HG03196 (cell line): Measurements from ENCODE around the gene LAMB2.

Experiments
- ATAC-seq: cut with Tn5 transposase; IDR thresholded peaks from one replicate; pipeline ENCODE4 v1.9.1; 2021; ENCODE audit not compliant: unreplicated experiment

LAMB2 gene

DNA sequence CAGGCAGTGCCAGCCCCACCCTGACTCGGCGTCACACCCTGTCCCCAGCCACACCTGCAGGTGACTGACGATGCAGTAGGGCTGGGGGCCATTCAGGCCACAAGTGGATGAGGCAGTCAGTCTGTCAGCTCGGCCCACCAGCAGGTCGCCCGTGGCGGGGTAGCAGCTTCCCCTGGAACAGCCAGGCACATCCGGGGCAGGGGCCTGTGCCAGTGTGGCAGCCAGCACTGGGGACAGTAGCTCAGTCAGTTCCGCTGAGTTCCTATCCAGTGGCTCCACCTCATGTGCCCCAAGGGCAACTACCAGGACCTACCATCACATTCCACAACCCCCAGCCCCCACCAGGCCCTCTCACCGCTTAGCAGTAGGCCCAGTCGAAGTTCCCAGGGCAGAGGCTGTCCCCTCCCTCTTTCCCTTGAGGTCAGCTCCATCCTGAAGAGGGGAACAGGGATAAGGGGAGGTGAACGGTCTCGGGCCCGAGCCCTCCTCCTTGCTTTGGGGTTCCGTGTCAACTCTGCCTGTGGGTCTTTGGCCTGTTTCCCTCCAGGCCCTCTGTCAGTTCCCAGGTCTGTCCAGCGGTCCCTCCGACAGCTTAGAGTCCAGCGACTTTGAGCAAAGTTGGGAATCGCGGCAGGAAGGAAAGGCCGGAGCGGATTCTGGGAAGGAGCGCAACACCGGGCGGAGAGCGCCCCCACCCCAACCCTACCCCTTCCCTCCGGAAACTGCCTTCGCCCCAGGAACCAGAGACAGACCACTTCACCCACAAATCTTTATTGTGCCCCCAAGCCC is at the start of gene LAMB2:
TSS of gene LAMB2 (minus strand) at position 614 of the 789 bp plus-strand sequence. CDS start at position 431, 183 bp downstream.
- no peak for ATAC-seq

- no peak for ATAC-seq
These were observed 48.5 kb upstream of the LAMB2 start for GRCh38 chr3:49181351-49181750.

DNA sequence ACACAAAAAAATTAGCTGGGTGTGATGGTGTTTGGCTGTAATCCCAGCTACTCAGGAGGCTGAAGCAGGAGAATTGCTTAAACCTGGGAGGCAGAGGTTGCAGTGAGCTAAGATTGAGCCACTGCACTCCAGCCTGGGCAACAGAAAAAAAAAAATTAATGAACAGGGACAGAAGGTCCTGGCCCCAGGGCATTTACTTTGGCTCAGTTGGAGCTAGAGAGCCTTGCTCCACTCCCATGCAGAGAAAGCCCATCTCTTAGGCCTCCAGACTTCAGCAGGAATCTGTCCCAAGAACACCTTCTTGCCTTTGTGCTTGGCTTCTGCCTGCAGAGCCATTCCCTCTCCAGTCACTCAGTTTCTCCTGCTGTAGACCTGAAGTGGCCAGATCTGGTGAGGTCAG is 47.3 kb upstream of the LAMB2 start:
- no peak for ATAC-seq

- no peak for ATAC-seq
These were observed 44.2 kb upstream of the LAMB2 start for GRCh38 chr3:49177073-49177472.

DNA sequence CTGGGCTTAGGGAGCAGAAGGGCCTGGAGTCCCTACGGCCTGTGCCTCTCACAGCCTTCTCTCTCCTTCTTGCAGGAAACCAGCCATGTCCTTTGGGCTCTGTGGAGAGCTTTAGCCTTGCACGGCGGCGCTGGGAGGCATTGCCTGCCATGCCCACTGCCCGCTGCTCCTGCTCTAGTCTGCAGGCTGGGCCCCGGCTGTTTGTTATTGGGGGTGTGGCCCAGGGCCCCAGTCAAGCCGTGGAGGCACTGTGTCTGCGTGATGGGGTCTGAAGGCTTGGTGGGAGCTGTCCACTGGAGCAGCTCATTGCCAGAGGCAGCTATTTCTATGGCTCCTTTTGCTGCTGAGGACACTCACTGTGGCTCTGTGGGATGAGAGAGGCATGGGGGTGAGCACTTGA is 42.7 kb upstream of the LAMB2 start:
- no peak for ATAC-seq

DNA sequence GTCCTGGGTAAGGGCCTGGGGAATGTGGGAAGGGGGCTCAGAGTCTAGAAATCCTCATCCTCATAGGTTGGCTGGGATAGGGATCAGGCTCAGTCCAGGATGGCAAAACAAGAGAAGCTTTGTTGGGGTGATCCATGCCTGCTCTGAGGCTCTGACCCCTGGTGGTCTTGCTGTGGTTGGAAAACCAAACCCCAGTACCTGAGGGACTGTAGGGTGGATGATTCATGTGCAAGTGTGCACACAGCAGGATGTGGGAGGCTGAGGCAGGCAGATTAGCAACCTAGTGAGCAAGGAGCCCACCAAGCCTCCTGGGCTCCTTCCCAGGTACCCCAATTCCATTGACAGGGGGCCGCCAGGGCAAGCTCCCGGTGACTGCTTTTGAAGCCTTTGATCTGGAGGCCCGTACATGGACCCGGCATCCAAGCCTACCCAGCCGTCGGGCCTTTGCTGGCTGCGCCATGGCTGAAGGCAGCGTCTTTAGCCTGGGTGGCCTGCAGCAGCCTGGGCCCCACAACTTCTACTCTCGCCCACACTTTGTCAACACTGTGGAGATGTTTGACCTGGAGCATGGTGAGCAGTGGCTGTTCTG is 41.6 kb upstream of the LAMB2 start:
- no peak for ATAC-seq

DNA sequence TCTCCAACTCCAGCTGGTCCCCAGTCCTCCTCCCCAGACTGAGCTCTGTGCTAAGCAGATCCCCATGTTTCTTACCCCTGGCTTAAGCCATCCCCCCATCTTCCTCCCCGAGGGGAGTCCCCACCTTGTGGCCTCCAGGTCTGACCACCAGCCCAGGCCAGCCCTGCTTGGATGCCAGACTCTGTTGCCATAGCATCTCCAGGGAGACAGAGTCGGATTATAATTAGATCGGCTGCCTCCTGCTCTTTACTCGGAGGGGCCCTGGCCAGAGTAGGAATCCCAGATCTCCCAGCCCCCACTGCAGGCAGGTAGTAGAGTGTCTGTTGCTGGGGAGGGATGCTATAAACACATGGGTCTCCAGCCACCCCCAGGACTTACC is 40.9 kb upstream of the LAMB2 start:
- no peak for ATAC-seq

DNA sequence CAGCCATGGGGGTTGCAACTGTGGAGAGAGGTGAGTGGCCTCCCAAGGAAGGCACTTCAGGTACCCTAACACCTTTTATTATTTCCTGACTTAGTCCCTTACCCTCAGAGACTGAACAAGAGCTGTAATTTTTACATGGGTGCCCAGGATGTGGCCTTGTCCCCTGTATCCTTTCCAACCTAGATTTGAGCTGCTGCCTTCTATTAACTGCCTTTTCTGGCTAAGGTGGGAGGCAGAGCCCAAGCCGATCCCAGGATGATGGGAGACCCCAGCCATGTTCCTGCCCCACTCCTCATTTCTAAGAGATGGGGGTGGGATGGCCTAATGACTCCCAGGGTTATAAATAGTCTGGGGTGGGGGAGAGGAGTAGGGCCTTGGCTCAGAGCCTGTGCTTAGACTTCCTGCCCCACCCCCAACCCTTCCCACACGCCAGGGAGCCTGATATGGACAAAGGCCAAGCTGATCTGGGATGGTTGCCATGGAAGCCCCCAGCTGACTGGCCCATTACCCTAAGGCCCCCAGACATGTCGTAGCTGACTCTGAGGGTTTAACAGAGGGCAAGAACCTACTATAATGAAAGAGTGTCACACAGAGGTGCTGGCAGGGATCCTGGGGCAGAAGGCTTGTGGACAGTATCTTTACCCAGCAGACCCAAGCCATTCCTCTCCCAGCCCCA is 40.4 kb upstream of the LAMB2 start:
- no peak for ATAC-seq

- ATAC-seq: no peak
These were observed 39.7 kb upstream of the LAMB2 start for GRCh38 chr3:49172551-49173041.

GRCh38 chr3:49171775-49172500 is 39.1 kb upstream of the LAMB2 start:
- ATAC-seq: no peak

DNA sequence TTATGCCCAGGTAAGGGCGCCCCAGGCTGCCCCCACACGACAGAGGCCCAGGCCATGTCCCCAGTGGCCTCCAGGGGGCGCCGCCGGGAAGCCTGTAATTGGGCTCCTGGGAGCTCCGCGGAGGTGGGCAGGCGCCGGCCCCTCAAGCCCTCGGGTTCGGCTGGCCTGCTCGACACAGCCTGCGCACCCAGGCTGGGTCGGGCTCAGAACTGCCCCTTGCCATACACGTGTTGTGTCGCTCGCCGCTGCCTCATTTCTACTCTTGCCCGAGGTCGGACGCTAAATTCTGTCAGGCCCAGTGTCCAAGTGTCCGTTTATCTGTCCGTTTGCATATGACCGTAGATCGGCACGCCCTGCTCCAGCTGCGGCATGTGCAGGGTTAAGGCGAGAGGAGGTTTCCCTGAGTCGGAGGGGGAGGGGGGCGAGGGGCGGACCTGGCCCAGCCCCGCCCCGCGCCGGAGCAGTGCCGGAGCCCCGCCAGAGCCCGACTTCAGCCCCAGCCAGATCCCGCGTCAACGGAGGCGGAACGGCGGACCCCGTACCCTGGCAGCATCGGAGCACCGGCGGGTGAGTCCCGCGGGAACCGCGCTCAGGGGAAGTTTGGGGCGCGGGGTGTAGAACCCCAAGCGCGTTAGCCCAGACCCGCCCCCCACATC is 38.4 kb upstream of the LAMB2 start, which contains the start of gene KLHDC8B:
TSS of gene KLHDC8B (plus strand) at position 480 of the 656 bp plus-strand sequence. CDS start 1,172 bp downstream, outside the sequence.
- no peak for ATAC-seq

GRCh38 chr3:49170744-49171118 is 37.9 kb upstream of the LAMB2 start:
- no peak for ATAC-seq

DNA sequence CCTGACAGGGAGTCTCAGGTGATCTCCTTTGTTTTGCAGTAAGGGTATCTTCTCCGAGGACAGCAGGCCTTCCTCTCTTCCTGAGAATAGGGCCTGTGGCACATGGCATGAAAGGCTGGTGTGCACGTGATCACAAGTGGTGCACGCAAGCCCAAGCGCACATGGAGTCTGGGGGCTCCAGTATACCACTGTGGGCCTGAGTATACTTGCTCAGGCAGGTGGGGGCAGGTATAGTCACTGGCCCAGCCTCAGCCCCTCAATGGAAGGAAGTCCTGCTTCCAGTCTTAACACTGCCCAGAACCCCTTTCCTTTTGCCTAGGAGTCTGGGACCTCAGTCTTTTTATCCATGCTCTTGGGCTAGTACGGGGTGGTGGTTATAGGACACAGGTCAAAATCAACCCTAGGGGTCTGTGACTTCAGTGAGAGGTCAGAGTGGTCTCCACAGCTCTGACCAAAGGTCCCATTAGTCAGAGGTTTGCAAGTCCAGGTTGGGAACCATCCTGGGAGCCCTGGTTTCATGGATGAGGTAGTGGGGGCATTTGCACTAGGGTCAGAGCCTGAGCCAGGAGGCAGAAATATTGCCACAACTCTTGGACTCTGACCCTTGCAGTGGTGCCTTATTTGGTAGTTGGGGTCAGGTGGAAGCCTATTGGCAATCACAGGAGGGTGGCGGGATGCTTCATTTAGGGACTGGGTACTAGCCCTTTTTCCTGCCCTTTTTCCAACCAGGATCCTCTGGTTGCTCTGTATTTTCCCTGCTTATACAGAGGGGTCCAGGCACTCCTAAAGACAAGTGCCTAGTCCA is 34.1 kb upstream of the LAMB2 start:
- ATAC-seq: no peak

DNA sequence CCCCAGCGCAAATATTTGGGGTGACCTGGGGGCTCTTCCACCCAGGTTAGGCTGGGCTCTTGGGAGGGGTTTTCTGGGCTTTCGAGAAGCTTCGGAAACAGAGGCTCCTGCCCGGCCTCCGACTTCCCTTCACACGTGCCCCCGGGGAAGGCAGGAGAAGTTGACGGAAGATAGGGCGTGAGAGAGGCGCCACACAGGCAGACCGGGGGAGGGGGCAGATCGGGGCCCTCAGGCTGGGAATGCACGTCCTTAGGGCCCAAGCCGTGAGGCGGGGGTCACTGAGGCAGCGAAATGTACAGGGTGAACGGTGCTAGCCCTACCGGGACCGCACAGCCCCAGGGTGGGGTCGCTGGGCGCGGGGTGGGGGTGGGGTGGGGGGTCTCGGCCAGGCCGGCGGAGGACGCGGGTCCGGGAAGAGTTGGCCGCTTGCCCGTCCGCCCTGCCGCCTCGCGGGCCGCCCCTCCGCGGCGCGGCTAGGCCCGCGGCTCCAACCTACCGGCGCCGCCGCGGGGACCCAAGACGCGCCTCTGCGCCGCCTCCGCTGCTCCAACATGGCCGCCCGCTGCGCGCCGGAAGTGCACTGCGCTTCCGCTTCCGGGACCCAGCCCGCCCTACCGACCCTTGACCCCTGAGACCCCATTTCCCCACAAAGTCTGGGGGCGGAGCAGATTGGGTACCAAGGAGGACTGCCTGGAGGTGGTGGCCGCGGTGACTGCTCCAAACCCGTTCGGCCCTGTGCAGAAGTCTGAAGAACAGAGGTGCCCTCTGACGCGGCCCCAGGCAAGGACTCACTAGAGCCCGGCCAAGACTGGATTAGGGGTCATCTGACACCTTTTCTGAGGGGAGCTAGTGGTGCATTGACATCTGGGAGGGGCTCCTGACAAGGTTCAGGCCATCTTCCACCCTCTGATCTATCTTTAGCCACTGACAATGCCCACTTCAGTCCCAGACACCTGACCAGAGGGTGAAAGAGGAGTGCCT is 33.2 kb upstream of the LAMB2 start, which contains the start of gene CCDC71:
TSS of gene CCDC71 (minus strand) at position 561 of the 981 bp plus-strand sequence. CDS start 2,123 bp downstream, outside the sequence.
- peak; percentile 70 for ATAC-seq

GRCh38 chr3:49164983-49165720 is 32.3 kb upstream of the LAMB2 start:
- no peak for ATAC-seq

DNA sequence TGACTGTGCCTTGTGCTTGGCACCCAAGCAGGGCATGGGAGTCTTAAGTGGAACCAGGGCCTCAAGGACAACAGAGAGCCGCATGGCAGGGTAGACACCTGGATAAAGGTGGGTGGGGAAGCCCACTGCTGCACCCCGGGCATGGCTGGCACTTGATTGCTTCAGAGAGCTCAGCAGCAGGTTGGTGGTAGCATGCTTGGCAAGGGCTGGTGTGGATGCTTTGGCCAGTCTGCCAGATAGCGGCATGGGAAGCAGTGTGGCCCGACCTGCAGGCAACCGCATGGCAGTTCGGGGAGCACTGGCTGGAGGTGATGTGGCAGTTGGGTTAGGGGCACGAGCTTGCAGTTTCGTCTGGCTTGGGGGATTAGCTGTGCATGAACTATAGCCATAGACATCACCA is 30.8 kb upstream of the LAMB2 start:
- no peak for ATAC-seq

- no peak for ATAC-seq
These were observed 30.0 kb upstream of the LAMB2 start for GRCh38 chr3:49162751-49163419.
